HepG2 (cell line): ENCODE measurements around the gene GCN1. TPM values are rescaled to one million over a fixed set of nuclear protein-coding genes. Genes with fewer than 3 reads are reported as not detected.
A peak's percentile ranks its signal among the peaks of the same experiment; 100 is the strongest.

Source experiments
- ATF7 ChIP-seq, 2 experiments: fragments of 450-650 bp in 1 of 2; sonication (generic) in 1 of 2; formaldehyde crosslinking in 1 of 2; IDR thresholded peaks; 2 replicates each; pipeline versions ENCODE4 v1.4.0 to v1.6.1; 2016 to 2020; ENCODE audit warnings: antibody characterized with exemption in 1 of 2, mild to moderate bottlenecking in 1 of 2, missing genetic modification reagents in 1 of 2
- BRCA1 ChIP-seq: sonication (generic); formaldehyde crosslinking; IDR thresholded peaks from 2 replicates; pipeline ENCODE4 v1.4.0; 2020; ENCODE audit warnings: missing genetic modification reagents
- CBX1 ChIP-seq: IDR thresholded peaks from one replicate; pipeline ENCODE4 v1.6.1; 2016; ENCODE audit warnings: antibody characterized with exemption, low read depth
- FOXK1 ChIP-seq: sonication (generic); formaldehyde crosslinking; IDR thresholded peaks from 2 replicates; pipeline ENCODE4 v1.4.0; 2020; ENCODE audit warnings: low read depth, missing genetic modification reagents, borderline replicate concordance
- HDAC1 ChIP-seq: sonication (generic); formaldehyde crosslinking; IDR thresholded peaks from 2 replicates; pipeline ENCODE4 v1.5.1; 2020; ENCODE audit warnings: mild to moderate bottlenecking, missing genetic modification reagents
- HINFP ChIP-seq: sonication (generic); formaldehyde crosslinking; IDR thresholded peaks from 2 replicates; pipeline ENCODE4 v1.4.0; 2020; ENCODE audit warnings: low read depth, mild to moderate bottlenecking, missing genetic modification reagents
- HNRNPK ChIP-seq: fragments of 200-400 bp; formaldehyde crosslinking; IDR thresholded peaks from 2 replicates; pipeline ENCODE4 v1.6.1; 2018; ENCODE audit warnings: low read length, low read depth, moderate library complexity, mild to moderate bottlenecking; ENCODE audit not compliant: poor library complexity, severe bottlenecking
- IRX3 ChIP-seq: sonication (generic); formaldehyde crosslinking; IDR thresholded peaks from 2 replicates; pipeline ENCODE4 v1.8.1; 2023; ENCODE audit warnings: mild to moderate bottlenecking, low read depth, missing genetic modification reagents, borderline replicate concordance
- PATZ1 ChIP-seq: sonication (generic); formaldehyde crosslinking; IDR thresholded peaks from 2 replicates; pipeline ENCODE4 v1.4.0; 2020; ENCODE audit warnings: missing genetic modification reagents
- SRY ChIP-seq: sonication (generic); formaldehyde crosslinking; IDR thresholded peaks from 2 replicates; pipeline ENCODE4 v1.8.0; 2022; ENCODE audit warnings: mild to moderate bottlenecking, missing genetic modification reagents
- THAP9 ChIP-seq: sonication (generic); formaldehyde crosslinking; IDR thresholded peaks from 2 replicates; pipeline ENCODE4; 2020; ENCODE audit warnings: missing genetic modification reagents, mild to moderate bottlenecking, borderline replicate concordance
- ZBTB21 ChIP-seq: sonication (generic); formaldehyde crosslinking; IDR thresholded peaks from 2 replicates; pipeline ENCODE4 v1.4.0; 2020; ENCODE audit warnings: missing genetic modification reagents
- ZNF225 ChIP-seq: sonication (generic); formaldehyde crosslinking; IDR thresholded peaks from 2 replicates; pipeline ENCODE4 v1.4.0; 2020; ENCODE audit warnings: mild to moderate bottlenecking, missing genetic modification reagents
- ZNF362 ChIP-seq: sonication (generic); formaldehyde crosslinking; IDR thresholded peaks from 2 replicates; pipeline ENCODE4 v1.4.0; 2020; ENCODE audit warnings: missing genetic modification reagents, mild to moderate bottlenecking, borderline replicate concordance
- ZNF740 ChIP-seq: sonication (generic); formaldehyde crosslinking; IDR thresholded peaks from 2 replicates; pipeline ENCODE4 v1.4.0; 2020; ENCODE audit warnings: missing genetic modification reagents
- ZNF75D ChIP-seq: sonication (generic); formaldehyde crosslinking; IDR thresholded peaks from 2 replicates; pipeline ENCODE4 v1.8.1; 2023; ENCODE audit warnings: missing genetic modification reagents, mild to moderate bottlenecking, borderline replicate concordance
- ZNF773 ChIP-seq: sonication (generic); formaldehyde crosslinking; IDR thresholded peaks from 2 replicates; pipeline ENCODE4 v1.4.0; 2020; ENCODE audit warnings: missing genetic modification reagents, borderline replicate concordance
- ZNF883 ChIP-seq: sonication (generic); formaldehyde crosslinking; IDR thresholded peaks from 2 replicates; pipeline ENCODE4 v1.5.1; 2020; ENCODE audit warnings: mild to moderate bottlenecking, missing genetic modification reagents; ENCODE audit errors: not compliant biosample characterization
- polyA plus RNA-seq, 8 experiments: library from polyadenylated mRNA; depleted of rRNA in 3 of 8; stranded (reverse) in 7 of 8; unstranded in 1 of 8; fragments of >200 nt; fragmentation: Illumina TruSeq in 4 of 8; extraction: Trizol in 4 of 8; gene quantifications; 2 replicates each; pipeline versions ENCODE4 v1.2.1 to v1.2.3, GENCODE V29; 2011 to 2016; ENCODE audit warnings: low read depth in 4 of 8, missing spikeins in 1 of 8, mixed read lengths in 1 of 8; ENCODE audit not compliant: insufficient read depth in 1 of 8
- total RNA-seq, 5 experiments: library from RNA; depleted of rRNA; stranded (reverse); fragments of >200 nt; fragmentation: Illumina TruSeq; extraction: Trizol; gene quantifications; 2 replicates each; pipeline ENCODE4 v1.2.3, GENCODE V29; 2016; ENCODE audit warnings: low read depth in 1 of 5
- TF ChIP-seq, protein P1 (sequence below): sonication (generic); formaldehyde crosslinking; IDR thresholded peaks from 2 replicates; pipeline ENCODE4 v1.8.0; 2022; ENCODE audit warnings: mild to moderate bottlenecking, missing genetic modification reagents, moderate library complexity

GCN1 gene
- total and polyA plus RNA-seq, 2 of the 13 experiments (the other 11 are each of a cell fraction or from before 2014, with no cell fraction given): 58.2 to 83.0 TPM

- peak; percentile 87 for TF ChIP-seq PATZ1
- TF ChIP-seq ZNF740 (CRISPR knock-in tag): no peak
- TF ChIP-seq ZNF75D (CRISPR knock-in tag): no peak
- TF ChIP-seq CBX1: no peak
- TF ChIP-seq, protein P1, sequence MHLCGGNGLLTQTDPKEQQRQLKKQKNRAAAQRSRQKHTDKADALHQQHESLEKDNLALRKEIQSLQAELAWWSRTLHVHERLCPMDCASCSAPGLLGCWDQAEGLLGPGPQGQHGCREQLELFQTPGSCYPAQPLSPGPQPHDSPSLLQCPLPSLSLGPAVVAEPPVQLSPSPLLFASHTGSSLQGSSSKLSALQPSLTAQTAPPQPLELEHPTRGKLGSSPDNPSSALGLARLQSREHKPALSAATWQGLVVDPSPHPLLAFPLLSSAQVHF (CRISPR knock-in tag): no peak
- TF ChIP-seq IRX3 (CRISPR knock-in tag): peak; percentile 31; the same call in 1 of the 2 replicates
- TF ChIP-seq ZNF362 (CRISPR knock-in tag): peak; percentile 28; the same call in 1 of the 2 replicates
- no peak for TF ChIP-seq ZBTB21 (CRISPR knock-in tag)
- TF ChIP-seq FOXK1 (CRISPR knock-in tag): peak; percentile 64; the same call in 1 of the 2 replicates
- no peak for TF ChIP-seq ZNF773 (CRISPR knock-in tag)
- no peak for TF ChIP-seq ATF7 (IDR thresholded peaks at IDR 0.05)
- TF ChIP-seq ATF7 (CRISPR knock-in tag; IDR thresholded peaks at IDR 0.05): 0 out of 2 replicates have a peak, but pooled peaks have one; percentile 22
- TF ChIP-seq ZNF225 (CRISPR knock-in tag): no peak
- TF ChIP-seq BRCA1: no peak
- TF ChIP-seq SRY (CRISPR knock-in tag): 0 out of 2 replicates have a peak, but pooled peaks have one; percentile 47
- TF ChIP-seq THAP9: peak; percentile 50; the same call in 1 of the 2 replicates
- TF ChIP-seq HINFP (CRISPR knock-in tag): no peak; the same call in 1 of the 2 replicates
- TF ChIP-seq ZNF883 (CRISPR knock-in tag): peak; percentile 90
- TF ChIP-seq HNRNPK: no peak
- peak; percentile 93 for TF ChIP-seq HDAC1
Observed at GRCh38 chr12:120228291-120229070, 34.0 kb upstream of the GCN1 start (continued).
